OCI-LY1 (cell line): ENCODE measurements around the gene MMRN1.

Experiments
- EZH2 ChIP-seq: fragments of 200-600 bp; sonication (generic), shearing (Covaris generic); IDR thresholded peaks from 2 replicates; pipeline ENCODE4 v1.8.0; 2017; ENCODE audit warnings: borderline replicate concordance, mixed run types, mild to moderate bottlenecking, antibody characterized with exemption, low read length, moderate library complexity, mixed read lengths
- TF ChIP-seq, protein P1 (sequence below): fragments of 200-600 bp; sonication (generic), shearing (Covaris generic); IDR thresholded peaks from 2 replicates; pipeline ENCODE4 v1.5.1; 2017; ENCODE audit warnings: mild to moderate bottlenecking, antibody characterized with exemption, low read length, moderate library complexity, mixed read lengths

GRCh38 chr4:89863533-89863932, 31.1 kb upstream of the MMRN1 start:
- TF ChIP-seq EZH2 = no peak
- TF ChIP-seq, protein P1, sequence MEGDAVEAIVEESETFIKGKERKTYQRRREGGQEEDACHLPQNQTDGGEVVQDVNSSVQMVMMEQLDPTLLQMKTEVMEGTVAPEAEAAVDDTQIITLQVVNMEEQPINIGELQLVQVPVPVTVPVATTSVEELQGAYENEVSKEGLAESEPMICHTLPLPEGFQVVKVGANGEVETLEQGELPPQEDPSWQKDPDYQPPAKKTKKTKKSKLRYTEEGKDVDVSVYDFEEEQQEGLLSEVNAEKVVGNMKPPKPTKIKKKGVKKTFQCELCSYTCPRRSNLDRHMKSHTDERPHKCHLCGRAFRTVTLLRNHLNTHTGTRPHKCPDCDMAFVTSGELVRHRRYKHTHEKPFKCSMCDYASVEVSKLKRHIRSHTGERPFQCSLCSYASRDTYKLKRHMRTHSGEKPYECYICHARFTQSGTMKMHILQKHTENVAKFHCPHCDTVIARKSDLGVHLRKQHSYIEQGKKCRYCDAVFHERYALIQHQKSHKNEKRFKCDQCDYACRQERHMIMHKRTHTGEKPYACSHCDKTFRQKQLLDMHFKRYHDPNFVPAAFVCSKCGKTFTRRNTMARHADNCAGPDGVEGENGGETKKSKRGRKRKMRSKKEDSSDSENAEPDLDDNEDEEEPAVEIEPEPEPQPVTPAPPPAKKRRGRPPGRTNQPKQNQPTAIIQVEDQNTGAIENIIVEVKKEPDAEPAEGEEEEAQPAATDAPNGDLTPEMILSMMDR = no peak
